ENCODE results near the gene AMTN.
A peak's percentile ranks its signal among the peaks of the same experiment; 100 is the strongest.

The AMTN gene

DNA sequence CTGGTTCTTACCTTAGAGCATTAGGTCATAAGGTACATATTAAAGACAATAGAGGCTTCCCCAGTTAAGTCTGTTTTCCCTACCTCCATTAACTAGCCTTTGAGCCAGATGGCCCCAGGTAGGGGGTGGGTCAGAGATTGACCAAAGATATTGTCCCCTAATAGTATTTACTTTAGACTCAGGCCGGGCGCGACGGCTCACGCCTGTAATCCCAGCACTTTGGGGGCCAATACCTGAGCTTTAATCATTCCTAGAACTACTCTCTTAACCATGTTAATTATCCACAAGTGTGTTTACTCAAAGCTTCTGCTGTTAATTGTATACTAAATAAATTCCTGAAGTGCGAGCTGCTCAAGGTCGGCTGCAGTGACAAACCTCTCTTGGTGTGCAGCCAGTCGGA is 45.7 kb downstream of the AMTN start:
- peak; percentile 42 for DNase-seq

DNA sequence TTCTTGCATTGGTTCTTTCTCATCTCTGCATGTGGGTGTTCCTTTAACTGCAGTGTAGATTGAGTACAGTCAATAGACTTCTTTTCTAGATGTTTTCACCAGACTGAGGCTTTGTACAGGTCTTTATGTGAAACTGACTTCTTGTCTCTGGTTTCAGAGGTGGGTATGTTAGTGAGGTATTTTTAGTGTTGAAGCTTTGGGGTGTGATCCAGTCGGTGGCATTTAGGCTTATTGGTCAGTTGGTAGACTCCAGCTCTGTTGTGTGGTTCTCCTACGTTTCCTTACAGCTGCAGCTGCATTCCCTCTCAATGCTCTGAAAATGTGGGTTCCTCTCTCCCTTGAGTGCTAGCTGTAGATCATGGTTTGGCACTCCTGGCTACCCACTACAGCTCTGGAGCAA is 52.4 kb downstream of the AMTN start:
- DNase-seq = no peak

DNA sequence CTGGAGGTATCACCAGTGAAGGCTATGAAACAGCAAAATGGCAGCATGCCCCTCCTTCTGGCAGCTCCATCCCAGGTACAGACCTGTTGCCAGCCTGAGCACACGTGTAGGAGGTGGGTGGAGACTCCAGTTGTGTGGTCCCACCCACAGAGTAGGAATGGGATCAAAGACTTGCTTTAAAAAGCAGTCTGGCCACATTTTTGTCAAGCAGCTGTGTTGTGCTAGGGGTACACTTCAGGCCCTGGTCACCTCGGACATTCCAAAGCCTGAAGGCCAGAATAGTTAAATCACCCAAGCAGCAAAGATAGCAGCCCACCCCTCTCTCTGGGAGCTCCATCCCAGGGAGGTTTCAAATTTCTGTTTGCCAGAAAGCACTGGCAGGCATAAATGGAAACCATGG is 53.4 kb downstream of the AMTN start:
- no peak for DNase-seq

DNA sequence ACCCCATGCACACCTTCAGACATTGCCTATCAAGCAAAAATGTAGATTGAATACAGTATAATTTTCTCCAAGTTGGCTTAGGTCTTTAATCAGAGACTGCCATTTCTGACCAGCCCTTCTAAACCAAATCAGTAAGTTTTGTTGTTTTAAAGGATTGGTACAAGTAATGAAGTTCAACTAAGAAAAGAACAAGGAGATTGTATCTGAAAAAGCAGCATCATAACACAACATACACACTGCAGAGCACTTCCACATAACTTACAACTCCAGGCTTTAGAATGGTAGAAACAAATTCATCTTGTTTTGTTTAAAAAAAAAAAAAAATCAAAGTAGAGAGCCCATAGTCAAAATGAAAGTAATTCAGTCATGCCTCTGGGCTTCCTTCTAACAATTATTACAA is 57.6 kb downstream of the AMTN start:
- DNase-seq = no peak

DNA sequence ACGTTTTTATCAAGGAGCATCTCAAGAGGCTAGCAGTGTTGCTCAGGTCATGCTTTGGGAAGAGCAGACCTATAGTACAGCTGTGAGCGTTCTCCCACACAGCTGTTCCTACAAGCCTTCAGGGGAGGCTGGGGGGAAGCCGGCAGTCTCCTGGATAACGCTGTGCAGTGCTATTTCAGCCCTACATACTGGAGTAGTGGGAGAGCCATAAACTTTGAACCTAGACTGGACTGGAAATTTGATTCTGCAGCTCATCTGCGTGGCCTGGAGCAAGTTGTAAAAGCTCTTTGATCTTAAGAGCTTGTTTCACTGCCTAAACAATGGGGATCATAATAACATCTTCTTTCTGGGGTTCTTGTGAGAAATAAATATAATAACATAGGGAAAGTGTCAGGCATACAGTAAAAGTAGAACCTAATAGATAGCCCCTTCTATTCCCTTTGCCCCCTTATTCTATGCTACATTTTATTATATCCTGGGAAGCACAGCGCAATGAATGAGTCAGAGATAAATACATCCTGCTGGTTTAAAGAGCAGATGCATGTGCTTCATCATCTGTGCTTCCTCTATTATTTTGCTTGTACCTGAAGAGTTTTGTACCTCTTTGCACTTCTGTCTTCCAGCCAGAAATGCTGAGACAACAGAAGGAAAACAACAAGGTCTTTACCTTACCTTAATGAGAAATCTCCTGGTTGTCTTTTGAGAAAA is 59.0 kb downstream of the AMTN start:
- DNase-seq = no peak

DNA sequence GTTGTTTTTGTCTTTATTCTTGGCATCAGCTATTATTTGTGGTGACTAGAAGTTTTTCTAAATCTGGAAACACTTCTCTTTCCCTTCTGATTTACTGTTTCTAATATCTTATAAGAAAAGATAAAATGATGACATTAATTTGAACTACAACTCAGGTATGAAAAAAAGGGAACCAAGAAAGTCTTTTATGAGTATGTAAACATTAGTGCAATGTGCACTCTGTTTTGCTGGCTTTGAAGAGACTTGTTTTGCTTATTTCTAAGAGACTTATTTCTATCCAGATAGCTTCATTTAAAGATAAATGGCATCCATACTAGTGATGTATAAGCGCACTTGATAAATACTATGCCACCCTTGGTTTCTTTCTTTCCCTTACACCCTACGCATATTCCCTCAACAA is 63.6 kb downstream of the AMTN start:
- DNase-seq = no peak

Data from DMS153 (cell line).